ENCODE measurements around the gene LRRFIP1.
"Not testable (repeated sequence)": the region's sequence is repeated elsewhere in the genome, so short reads cannot be mapped to it uniquely, and the experiment has no call there.

The LRRFIP1 gene

GRCh38 chr2:237672731-237673129 is 45.3 kb downstream of the LRRFIP1 start:
- Histone ChIP-seq H3K27ac (ENCODE audit: low read length) (no peak overlapping the region), H3K9ac (ENCODE audit: low read length) (no peak overlapping the region), H3K36me3 (ENCODE audit: control insufficient read depth, low read depth, low read length) (no peaks in the 10 kb centered on the region), H3K4me1 (ENCODE audit: control insufficient read depth, low read depth, low read length) (peaks cover 23% of the 10 kb centered on the region), H3K4me3 (ENCODE audit: low read length) (no peak overlapping the region), H3K27me3 (ENCODE audit: control insufficient read depth, insufficient read depth, low read length) (no peaks in the 10 kb centered on the region), H3K9me3 (ENCODE audit: control insufficient read depth, low read depth, low read length) (no peaks in the 10 kb centered on the region)

- H3K4me3 ChIP-seq (ENCODE audit: low read length) = no peak overlapping the region
- H3K27ac ChIP-seq (ENCODE audit: low read length) = no peak overlapping the region
These were observed 46.0 kb downstream of the LRRFIP1 start for GRCh38 chr2:237673130-237674001.

GRCh38 chr2:237674731-237675276 is 47.4 kb downstream of the LRRFIP1 start:
- peaks cover 20% of the 10 kb centered on the region for H3K4me1 ChIP-seq (ENCODE audit: control insufficient read depth, low read depth, low read length)
- peak overlapping the region; percentile 8 for H3K27ac ChIP-seq (ENCODE audit: low read length)
- peak overlapping the region; percentile 13 for H3K9ac ChIP-seq (ENCODE audit: low read length)
- no peaks in the 10 kb centered on the region for H3K36me3 ChIP-seq (ENCODE audit: control insufficient read depth, low read depth, low read length)
- no peaks in the 10 kb centered on the region for H3K27me3 ChIP-seq (ENCODE audit: control insufficient read depth, insufficient read depth, low read length)
- H3K4me3 ChIP-seq (ENCODE audit: low read length) = no peak overlapping the region
- H3K9me3 ChIP-seq (ENCODE audit: control insufficient read depth, low read depth, low read length) = no peaks in the 10 kb centered on the region

More at GRCh38 chr2:237673130-237674001, 46.0 kb downstream of the LRRFIP1 start:
- H3K9ac ChIP-seq (ENCODE audit: low read length) = no peak overlapping the region
- no peaks in the 10 kb centered on the region for H3K9me3 ChIP-seq (ENCODE audit: control insufficient read depth, low read depth, low read length)
- no peaks in the 10 kb centered on the region for H3K27me3 ChIP-seq (ENCODE audit: control insufficient read depth, insufficient read depth, low read length)
- peaks cover 20% of the 10 kb centered on the region for H3K4me1 ChIP-seq (ENCODE audit: control insufficient read depth, low read depth, low read length)
- no peaks in the 10 kb centered on the region for H3K36me3 ChIP-seq (ENCODE audit: control insufficient read depth, low read depth, low read length)

- peak overlapping the region; percentile 13 for H3K9ac ChIP-seq (ENCODE audit: low read length)
- H3K27me3 ChIP-seq (ENCODE audit: control insufficient read depth, insufficient read depth, low read length) = no peaks in the 10 kb centered on the region
- H3K36me3 ChIP-seq (ENCODE audit: control insufficient read depth, low read depth, low read length) = no peaks in the 10 kb centered on the region
- no peak overlapping the region for H3K4me3 ChIP-seq (ENCODE audit: low read length)
- peaks cover 20% of the 10 kb centered on the region for H3K4me1 ChIP-seq (ENCODE audit: control insufficient read depth, low read depth, low read length)
- no peaks in the 10 kb centered on the region for H3K9me3 ChIP-seq (ENCODE audit: control insufficient read depth, low read depth, low read length)
- peak overlapping the region; percentile 8 for H3K27ac ChIP-seq (ENCODE audit: low read length)
These were observed 47.9 kb downstream of the LRRFIP1 start for GRCh38 chr2:237675316-237675715.

- H3K27me3 ChIP-seq (ENCODE audit: control insufficient read depth, insufficient read depth, low read length) = no peaks in the 10 kb centered on the region
- H3K36me3 ChIP-seq (ENCODE audit: control insufficient read depth, low read depth, low read length) = no peaks in the 10 kb centered on the region
- no peak overlapping the region for H3K27ac ChIP-seq (ENCODE audit: low read length)
- H3K4me3 ChIP-seq (ENCODE audit: low read length) = no peak overlapping the region
- no peaks in the 10 kb centered on the region for H3K4me1 ChIP-seq (ENCODE audit: control insufficient read depth, low read depth, low read length)
- peaks cover 4% of the 10 kb centered on the region for H3K9me3 ChIP-seq (ENCODE audit: control insufficient read depth, low read depth, low read length)
- H3K9ac ChIP-seq (ENCODE audit: low read length) = no peak overlapping the region
These were observed 53.5 kb downstream of the LRRFIP1 start for GRCh38 chr2:237680702-237681478.

- H3K4me3 ChIP-seq (ENCODE audit: low read length) = no peak overlapping the region
- H3K27me3 ChIP-seq (ENCODE audit: control insufficient read depth, insufficient read depth, low read length) = no peaks in the 10 kb centered on the region
- H3K9me3 ChIP-seq (ENCODE audit: control insufficient read depth, low read depth, low read length) = peaks cover 5% of the 10 kb centered on the region
- H3K9ac ChIP-seq (ENCODE audit: low read length) = no peak overlapping the region
- H3K4me1 ChIP-seq (ENCODE audit: control insufficient read depth, low read depth, low read length) = no peaks in the 10 kb centered on the region
- H3K27ac ChIP-seq (ENCODE audit: low read length) = no peak overlapping the region
- H3K36me3 ChIP-seq (ENCODE audit: control insufficient read depth, low read depth, low read length) = no peaks in the 10 kb centered on the region
These were observed 54.8 kb downstream of the LRRFIP1 start for GRCh38 chr2:237682151-237682550.

GRCh38 chr2:237682856-237683670 is 55.7 kb downstream of the LRRFIP1 start:
- Histone ChIP-seq H3K9me3 (ENCODE audit: control insufficient read depth, low read depth, low read length) (peaks cover 5% of the 10 kb centered on the region), H3K36me3 (ENCODE audit: control insufficient read depth, low read depth, low read length) (no peaks in the 10 kb centered on the region), H3K4me3 (ENCODE audit: low read length) (no peak overlapping the region), H3K4me1 (ENCODE audit: control insufficient read depth, low read depth, low read length) (no peaks in the 10 kb centered on the region), H3K9ac (ENCODE audit: low read length) (no peak overlapping the region), H3K27ac (ENCODE audit: low read length) (no peak overlapping the region), H3K27me3 (ENCODE audit: control insufficient read depth, insufficient read depth, low read length) (no peaks in the 10 kb centered on the region)

GRCh38 chr2:237685408-237685807 is 58.0 kb downstream of the LRRFIP1 start:
- Histone ChIP-seq H3K4me3 (ENCODE audit: low read length) (no peak overlapping the region), H3K27me3 (ENCODE audit: control insufficient read depth, insufficient read depth, low read length) (no peaks in the 10 kb centered on the region), H3K9ac (ENCODE audit: low read length) (no peak overlapping the region), H3K9me3 (ENCODE audit: control insufficient read depth, low read depth, low read length) (peaks cover 5% of the 10 kb centered on the region), H3K36me3 (ENCODE audit: control insufficient read depth, low read depth, low read length) (no peaks in the 10 kb centered on the region), H3K4me1 (ENCODE audit: control insufficient read depth, low read depth, low read length) (no peaks in the 10 kb centered on the region), H3K27ac (ENCODE audit: low read length) (no peak overlapping the region)

- Histone ChIP-seq H3K9me3 (ENCODE audit: control insufficient read depth, low read depth, low read length) (peaks cover 5% of the 10 kb centered on the region), H3K4me3 (ENCODE audit: low read length) (no peak overlapping the region), H3K4me1 (ENCODE audit: control insufficient read depth, low read depth, low read length) (no peaks in the 10 kb centered on the region), H3K9ac (ENCODE audit: low read length) (no peak overlapping the region), H3K27me3 (ENCODE audit: control insufficient read depth, insufficient read depth, low read length) (no peaks in the 10 kb centered on the region), H3K36me3 (ENCODE audit: control insufficient read depth, low read depth, low read length) (no peaks in the 10 kb centered on the region), H3K27ac (ENCODE audit: low read length) (no peak overlapping the region)
These were observed 59.3 kb downstream of the LRRFIP1 start for GRCh38 chr2:237686659-237687136.

GRCh38 chr2:237688081-237688480 is 60.7 kb downstream of the LRRFIP1 start:
- peaks cover 2% of the 10 kb centered on the region for H3K4me1 ChIP-seq (ENCODE audit: control insufficient read depth, low read depth, low read length)
- no peak overlapping the region for H3K9ac ChIP-seq (ENCODE audit: low read length)
- H3K9me3 ChIP-seq (ENCODE audit: control insufficient read depth, low read depth, low read length) = peaks cover 5% of the 10 kb centered on the region
- peaks cover 5% of the 10 kb centered on the region for H3K27me3 ChIP-seq (ENCODE audit: control insufficient read depth, insufficient read depth, low read length)
- no peaks in the 10 kb centered on the region for H3K36me3 ChIP-seq (ENCODE audit: control insufficient read depth, low read depth, low read length)
- no peak overlapping the region for H3K27ac ChIP-seq (ENCODE audit: low read length)
- no peak overlapping the region for H3K4me3 ChIP-seq (ENCODE audit: low read length)

- H3K4me3 ChIP-seq (ENCODE audit: low read length); H3K9ac ChIP-seq (ENCODE audit: low read length); H3K9me3 ChIP-seq (ENCODE audit: control insufficient read depth, low read depth, low read length); H3K36me3 ChIP-seq (ENCODE audit: control insufficient read depth, low read depth, low read length); H3K27ac ChIP-seq (ENCODE audit: low read length); H3K27me3 ChIP-seq (ENCODE audit: control insufficient read depth, insufficient read depth, low read length); H3K4me1 ChIP-seq (ENCODE audit: control insufficient read depth, low read depth, low read length): not testable (repeated sequence)
These were observed 61.2 kb downstream of the LRRFIP1 start for GRCh38 chr2:237688541-237688940.

Data from iPS-18a (cell line).